Stimulated activated CD4-positive, alpha-beta T cell treated with anti-CD3 and anti-CD28 coated beads, Interleukin-15, amount 100 ng/mL, for 24 hours (primary cell): Measurements from ENCODE around the gene KDM6B.
A peak's percentile ranks its signal among the peaks of the same experiment; 100 is the strongest.
"Not testable (repeated sequence)": the region's sequence is repeated elsewhere in the genome, so short reads cannot be mapped to it uniquely, and the experiment has no call there.

ENCODE experiments used
- DNase-seq: peaks from one replicate; pipeline ENCODE4 v3.0.0-alpha.2; 2020

KDM6B gene

GRCh38 chr17:7833795-7834541 is at the start of gene KDM6B:
Gene KDM6B (plus strand): TSS chr17:7834217. CDS start chr17:7845555, 11,338 bp downstream.
- peak; percentile 94 for DNase-seq

- DNase-seq: no peak
Measured at GRCh38 chr17:7786866-7787265, 47.2 kb upstream of the KDM6B start.

- DNase-seq: no peak
Measured at GRCh38 chr17:7789131-7789530, 44.9 kb upstream of the KDM6B start.

GRCh38 chr17:7790150-7790549 is 43.9 kb upstream of the KDM6B start:
- DNase-seq: no peak

- DNase-seq: no peak
Measured at GRCh38 chr17:7792611-7793010, 41.4 kb upstream of the KDM6B start.

- DNase-seq: no peak
Measured at GRCh38 chr17:7794075-7794663, 39.8 kb upstream of the KDM6B start.

GRCh38 chr17:7797976-7798375 is 36.0 kb upstream of the KDM6B start:
- no peak for DNase-seq

- no peak for DNase-seq
Measured at GRCh38 chr17:7798839-7799238, 35.2 kb upstream of the KDM6B start.

- no peak for DNase-seq
Measured at GRCh38 chr17:7803981-7804380, 30.0 kb upstream of the KDM6B start.

- DNase-seq: no peak
Measured at GRCh38 chr17:7806587-7806986, 27.4 kb upstream of the KDM6B start.

GRCh38 chr17:7807206-7807605 is 26.8 kb upstream of the KDM6B start:
- no peak for DNase-seq

GRCh38 chr17:7809086-7809790 is 24.8 kb upstream of the KDM6B start:
- DNase-seq: no peak

- not testable (repeated sequence) for DNase-seq
Measured at GRCh38 chr17:7809791-7810343, 24.1 kb upstream of the KDM6B start.

GRCh38 chr17:7811251-7811650 is 22.8 kb upstream of the KDM6B start:
- DNase-seq: no peak

GRCh38 chr17:7814969-7815368 is 19.0 kb upstream of the KDM6B start:
- DNase-seq: no peak

GRCh38 chr17:7816926-7817642 is 16.9 kb upstream of the KDM6B start:
- no peak for DNase-seq

GRCh38 chr17:7817643-7817964 is 16.4 kb upstream of the KDM6B start:
- no peak for DNase-seq

GRCh38 chr17:7818026-7818425 is 16.0 kb upstream of the KDM6B start:
- DNase-seq: no peak

- DNase-seq: no peak
Measured at GRCh38 chr17:7818746-7819645, 15.0 kb upstream of the KDM6B start.

GRCh38 chr17:7820231-7820630 is 13.8 kb upstream of the KDM6B start:
- no peak for DNase-seq

- no peak for DNase-seq
Measured at GRCh38 chr17:7822126-7822525, 11.9 kb upstream of the KDM6B start.

GRCh38 chr17:7823581-7824001 is 10.4 kb upstream of the KDM6B start:
- DNase-seq: no peak
